ELF-1 (cell line): ENCODE measurements around the gene NCAPG2.

Experiments
- DNase-seq: peaks from one replicate; pipeline ENCODE4 v3.0.0-alpha.2; 2016; ENCODE audit warnings: low read depth, low spot score

Gene NCAPG2

DNA sequence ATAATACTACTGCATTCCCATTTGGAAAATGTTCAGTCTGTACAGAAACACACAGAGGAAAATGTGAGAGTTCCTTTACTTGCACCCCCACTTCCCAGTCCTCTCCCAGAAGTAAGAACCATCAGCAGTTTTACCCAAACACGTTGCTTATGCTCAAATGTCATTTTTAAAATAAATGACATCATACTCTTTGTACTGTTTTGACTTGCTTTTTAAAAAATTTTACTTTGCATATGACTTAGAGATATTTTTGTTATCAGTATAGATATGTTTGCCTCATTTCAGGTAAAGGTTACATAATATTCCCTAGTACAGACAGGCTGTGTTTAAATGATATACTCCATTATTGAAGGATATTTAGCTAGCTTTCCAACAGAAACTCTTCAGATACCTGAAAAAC, 103.5 kb downstream of the NCAPG2 start:
- DNase-seq = no peak

DNA sequence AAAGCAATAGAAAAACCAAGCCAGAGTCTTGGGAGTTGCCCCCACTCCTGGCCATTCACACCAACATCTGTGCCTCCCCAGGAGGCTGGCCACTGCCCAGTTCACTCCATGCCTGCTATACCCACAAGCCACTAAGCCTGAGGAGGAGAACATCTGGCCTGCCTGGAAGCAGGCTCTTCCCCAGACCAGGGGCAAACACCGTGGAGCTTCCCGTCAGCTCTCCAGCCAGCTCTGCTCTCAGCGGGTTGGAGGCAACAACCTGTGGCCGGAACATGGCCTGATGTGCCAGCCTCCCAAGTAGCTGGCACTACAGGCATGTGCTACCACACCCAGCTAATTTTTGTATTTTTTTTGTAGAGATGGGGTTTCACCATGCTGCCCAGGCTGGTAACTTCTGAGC, 107.9 kb downstream of the NCAPG2 start:
- no peak for DNase-seq

DNA sequence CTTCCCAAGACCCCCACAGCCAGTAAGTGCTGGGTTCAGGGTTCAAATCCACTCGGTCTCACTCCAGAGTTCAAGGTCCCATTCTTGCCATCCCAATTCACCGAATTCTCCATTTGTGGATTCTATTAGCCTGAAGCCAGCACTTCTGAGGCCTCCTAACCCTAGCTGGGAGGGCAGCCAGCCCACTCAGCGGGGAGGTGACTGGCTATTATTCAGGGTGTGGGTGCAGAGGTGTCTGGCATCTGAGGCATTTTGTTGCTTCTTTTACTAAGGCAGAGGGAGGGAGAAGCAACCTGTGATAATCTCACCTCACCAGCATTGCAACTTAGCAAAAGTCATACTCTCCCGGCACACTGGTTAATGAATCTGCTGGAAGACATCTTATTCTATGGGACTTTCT, 108.3 kb downstream of the NCAPG2 start:
- no peak for DNase-seq

DNA sequence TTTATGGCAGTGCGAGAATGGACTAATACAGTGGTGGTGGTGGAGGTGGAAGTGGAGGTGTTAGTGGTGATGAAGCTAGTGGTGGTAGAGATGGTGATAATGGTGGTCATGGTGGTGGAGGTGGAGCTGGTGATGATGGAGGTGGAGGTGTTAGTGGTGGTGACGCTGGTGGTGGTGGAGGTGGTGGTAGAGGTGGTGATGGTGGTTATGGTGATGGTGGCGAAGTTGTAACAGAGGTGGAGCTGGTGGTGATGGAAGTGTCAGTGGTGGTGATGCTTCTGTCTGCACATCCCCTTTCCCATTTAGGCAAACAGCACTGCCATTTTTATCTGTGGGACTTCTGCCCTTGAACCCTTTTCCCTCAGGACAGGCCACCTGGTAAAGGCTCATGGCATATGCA, 109.5 kb downstream of the NCAPG2 start:
- no peak for DNase-seq

DNA sequence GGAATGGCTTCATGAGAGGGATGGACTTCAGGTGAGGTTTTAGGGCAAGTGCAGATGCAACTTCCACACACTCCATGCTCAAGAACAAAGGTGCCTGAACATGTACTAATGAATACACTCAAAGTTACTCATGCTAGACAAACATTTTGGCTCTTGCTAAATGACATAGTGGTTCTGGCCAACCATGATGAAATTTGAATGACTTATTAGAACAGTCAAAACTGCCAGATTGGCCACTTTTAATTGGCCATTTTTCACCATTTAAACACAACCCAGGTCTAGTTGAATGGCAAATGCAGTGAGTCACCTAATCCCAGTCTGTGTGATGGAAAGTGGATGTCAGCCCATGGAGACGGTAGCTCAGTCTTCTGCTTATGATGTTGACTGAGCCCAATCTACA, 112.1 kb downstream of the NCAPG2 start:
- DNase-seq = no peak

DNA sequence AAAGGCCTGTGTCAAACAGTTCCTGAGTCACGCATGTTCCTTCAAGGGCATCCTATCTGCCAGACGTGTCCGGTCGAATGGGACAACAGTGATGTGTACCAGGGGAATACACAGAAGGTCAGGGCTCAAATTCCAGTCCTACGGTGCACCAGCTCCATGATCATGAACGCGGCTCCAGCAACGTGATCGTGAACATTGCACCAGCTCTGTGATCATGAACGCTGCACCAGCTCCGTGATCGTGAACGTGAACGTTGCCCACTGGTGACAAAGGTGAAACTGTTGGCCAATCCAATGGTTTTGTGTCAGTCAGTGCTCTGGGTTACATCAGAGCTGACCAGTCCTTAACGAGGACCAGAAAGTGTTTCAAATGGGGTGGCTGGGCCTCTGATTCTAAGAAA, 112.7 kb downstream of the NCAPG2 start:
- no peak for DNase-seq

DNA sequence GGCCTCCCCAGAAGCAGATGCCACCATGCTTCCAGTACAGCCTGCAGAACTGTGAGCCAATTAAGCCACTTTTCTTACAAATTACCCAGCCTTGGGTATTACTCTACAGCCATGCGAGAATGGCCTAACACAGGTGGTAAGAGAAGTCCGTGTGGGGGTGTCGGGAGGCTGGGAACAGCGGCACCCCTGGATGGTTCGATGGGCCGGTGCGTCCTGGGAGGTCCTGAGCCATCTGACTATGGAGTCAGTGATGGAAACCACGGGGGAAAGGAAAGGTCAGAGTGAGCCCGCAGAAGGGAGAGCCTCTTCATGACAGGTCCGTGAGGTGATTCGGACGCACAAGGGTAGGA, 114.4 kb downstream of the NCAPG2 start:
- DNase-seq = no peak

DNA sequence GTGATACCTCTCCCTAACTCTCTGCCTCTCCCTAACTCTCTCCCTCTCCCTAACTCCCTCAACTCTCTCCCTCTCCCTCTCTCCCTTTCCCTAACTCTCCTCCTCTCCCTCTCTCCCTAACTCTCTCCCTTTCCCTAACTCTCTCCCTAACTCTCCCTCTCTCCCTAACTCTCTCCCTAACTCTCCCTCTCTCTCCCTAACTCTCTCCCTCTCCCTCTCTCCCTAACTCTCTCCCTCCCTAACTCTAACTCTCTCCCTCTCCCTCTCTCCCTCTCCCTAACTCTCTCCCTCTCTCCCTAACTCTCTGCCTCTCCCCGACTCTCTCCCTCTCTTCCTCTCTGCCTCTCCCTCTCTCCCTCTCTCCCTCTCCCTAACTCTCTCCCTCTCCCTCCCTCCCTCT, 115.0 kb downstream of the NCAPG2 start:
- DNase-seq = no peak

DNA sequence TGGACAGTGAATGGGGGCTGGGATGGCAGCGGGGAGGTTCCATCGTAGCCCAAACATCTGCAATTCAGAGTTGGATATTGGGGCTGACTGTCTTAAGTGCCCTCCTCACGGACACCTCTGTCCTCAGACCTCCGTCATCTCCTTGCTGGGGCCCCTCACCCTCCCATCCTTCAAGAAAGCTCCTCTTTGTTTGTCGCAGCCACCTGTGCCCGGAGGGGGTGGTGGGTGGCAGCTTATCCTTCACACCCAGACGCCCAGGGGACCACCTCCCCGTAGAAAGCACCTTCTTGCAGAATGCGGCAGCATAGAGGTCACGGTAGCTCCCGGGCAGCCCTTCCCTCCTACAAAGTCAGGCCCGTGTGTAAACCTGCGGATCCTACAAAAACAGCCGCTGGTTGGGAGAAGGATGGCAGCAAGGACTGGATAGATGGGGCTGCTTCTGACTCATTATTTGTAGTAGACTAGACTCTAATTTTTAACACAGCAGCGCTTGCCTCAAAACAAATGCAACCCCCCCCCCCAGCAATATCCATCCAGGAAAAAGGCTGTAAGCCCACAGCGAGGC, 115.6 kb downstream of the NCAPG2 start:
- no peak for DNase-seq

DNA sequence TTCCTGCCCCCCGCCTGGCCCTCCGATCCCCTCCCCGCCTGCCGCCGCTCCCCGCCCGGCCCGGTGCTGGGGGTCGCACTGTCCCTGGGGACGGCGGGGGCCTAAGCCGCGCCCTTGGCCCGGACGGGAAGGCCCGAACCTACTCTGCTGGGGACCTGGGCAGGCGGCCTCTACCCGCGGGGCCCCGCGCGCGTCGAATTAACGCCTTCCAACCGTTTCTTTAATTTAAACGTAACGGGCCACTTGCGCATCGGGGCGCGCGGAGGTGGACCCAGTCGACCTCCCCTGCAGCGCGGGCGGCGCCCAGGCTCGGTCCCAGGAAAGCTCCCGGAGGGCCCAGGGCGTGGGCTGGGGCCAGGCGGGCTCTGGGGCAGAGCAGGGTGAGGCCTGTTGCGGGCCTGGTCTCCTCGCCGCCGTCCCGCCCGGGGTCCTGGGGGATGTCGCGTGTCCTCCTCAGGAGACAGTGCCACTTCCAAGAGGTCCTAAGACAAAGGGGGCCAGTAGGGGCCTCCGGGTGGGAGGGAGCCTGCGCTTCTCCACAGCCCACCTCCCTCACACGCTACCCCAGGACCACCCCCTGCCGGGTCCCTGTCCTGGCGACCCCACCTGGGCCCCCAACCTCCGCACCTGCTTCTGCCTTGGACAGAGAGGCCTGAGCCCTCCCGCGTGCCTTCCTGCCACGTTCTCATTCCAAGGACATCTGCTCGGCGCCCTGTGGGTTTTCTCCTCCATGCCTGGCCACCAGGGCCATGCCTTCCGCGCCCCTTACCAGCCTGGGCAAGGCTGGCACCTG, 116.3 kb downstream of the NCAPG2 start:
- DNase-seq = peak; percentile 32

DNA sequence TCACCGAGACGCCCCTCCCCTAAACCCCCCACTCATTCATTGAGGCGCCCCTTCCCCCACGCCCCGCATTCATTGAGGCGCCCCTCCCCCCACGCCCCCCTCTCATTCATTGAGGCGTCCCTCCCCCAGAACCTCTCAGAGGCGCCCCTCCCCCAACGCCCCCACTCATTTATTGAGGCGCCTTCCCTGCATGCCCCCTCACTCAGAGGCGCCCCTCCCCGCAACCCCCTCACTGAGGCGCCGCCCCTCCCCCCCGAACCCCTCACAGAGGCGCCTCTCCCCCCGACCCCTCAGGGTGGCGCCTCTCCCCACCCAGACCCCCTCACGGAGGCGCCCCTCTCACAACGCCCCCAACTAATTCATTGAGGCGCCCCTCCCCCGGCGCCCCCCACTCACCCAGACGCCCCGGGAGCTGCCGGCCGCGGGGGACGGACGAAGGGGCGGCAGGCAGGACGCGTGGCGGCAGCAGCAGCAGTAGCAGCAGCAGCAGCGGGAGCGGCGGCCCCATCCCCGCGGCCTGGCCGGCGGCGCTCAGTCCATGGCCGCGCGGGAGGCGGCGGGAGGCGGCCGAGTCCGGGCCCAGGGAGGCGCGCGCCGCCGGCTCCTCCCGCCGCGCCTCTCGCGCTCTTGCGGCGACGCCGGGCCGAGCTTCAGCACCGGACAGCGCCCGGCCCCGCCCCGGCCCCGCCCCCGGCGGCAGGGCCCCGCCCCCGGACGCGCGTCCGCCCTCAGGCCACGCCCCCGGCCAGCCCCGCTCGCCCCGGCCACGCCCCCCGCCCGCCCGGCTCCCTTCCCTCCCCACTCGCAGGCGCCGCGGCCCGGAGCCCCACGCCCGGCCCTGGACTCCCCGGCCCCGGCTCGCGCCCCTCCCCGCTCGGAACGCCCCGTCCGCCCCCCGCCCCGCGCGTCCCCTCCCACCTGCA, 117.2 kb downstream of the NCAPG2 start, which contains the start of gene PTPRN2:
Gene PTPRN2, minus strand, starts transcription at position 662 of the 923 bp plus-strand sequence.
- DNase-seq = peak; percentile 63

DNA sequence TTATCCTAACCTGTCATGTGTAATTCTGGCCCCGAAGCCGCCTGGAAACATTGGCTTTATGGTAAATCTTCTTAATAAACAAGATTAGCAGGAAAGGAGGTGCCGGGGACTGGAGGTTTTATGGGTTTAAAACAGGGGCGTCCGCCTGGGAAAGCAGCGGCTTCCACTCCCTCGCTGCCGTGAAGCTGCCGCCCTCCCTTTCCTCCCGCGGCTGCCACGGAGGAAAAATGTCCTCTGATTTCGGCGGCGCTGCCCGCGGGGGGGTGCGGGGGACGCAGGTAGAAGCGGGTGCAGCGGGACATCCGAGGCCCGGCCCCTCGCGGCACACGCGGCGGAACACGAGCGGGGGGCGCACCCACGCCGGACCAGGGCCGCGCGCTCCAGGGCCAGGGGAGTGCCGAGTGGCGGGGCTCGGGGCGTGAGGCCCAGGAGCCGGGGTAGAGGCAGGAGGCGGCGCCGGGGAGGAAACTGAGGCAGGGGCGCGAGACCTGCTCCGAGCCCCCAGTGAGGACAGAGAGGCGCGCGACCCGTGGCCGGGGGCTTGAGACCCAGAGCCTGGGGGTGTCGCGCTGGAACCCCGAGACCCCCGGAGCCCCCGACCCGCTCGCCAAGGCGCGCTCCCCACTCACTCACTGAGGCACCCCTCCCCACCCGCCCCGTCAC, 118.0 kb downstream of the NCAPG2 start:
- DNase-seq = no peak

DNA sequence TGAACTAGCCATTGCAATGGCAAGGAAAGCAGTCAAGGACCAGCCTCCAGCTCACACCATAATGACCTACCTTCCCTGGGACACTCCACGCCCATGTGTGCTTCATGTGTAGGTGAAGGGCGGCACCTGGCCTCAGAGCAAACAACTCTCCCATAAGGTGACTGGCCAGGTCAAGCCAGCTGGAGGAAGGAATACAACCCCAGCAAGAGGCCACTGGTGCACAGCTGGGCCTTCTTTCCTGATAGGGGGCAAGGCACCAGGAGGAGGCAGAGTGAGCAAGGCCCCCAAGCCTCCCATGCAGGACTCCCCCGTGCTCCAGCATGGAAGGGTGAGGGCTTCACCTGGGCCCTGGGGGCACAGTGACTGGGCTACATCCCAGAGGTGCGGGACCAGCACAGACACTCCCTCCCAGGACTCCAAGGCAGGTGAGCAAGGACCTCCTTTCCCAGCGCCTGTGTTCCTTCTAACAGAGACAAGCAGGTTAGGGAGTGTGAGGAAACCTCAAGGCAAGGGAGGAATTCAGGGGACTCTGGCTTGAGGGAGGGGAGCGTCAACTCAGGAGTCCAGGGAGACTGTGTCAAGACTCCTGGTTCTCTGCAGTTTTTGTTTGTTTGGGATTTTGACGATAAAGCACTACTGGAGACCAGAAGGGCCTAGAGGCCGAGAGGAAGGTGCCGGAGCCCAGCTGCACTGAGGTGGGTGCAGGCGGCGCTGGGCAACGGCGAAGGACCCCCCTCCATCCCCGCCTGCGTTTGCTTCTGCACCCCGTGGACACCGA, 118.7 kb downstream of the NCAPG2 start:
- DNase-seq = no peak

DNA sequence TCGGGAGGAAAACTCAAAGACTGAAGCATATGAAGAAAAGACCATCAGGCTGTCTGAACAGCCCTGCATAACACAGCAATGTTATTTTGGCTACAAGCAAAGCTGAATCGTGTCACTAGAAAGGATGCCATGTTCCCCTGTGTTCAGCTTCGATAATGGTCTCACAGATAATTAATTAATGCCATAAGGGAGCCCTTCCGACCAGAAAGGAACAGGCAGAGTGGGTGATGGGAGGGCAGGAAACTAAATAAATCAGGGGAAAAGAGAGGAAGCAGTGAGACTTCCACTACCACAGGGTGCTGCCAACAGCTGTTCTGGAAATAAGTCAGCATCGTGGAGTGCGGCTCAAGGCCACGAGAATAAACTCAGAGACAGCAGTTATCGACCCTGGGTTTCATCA, 120.2 kb downstream of the NCAPG2 start:
- DNase-seq = no peak

DNA sequence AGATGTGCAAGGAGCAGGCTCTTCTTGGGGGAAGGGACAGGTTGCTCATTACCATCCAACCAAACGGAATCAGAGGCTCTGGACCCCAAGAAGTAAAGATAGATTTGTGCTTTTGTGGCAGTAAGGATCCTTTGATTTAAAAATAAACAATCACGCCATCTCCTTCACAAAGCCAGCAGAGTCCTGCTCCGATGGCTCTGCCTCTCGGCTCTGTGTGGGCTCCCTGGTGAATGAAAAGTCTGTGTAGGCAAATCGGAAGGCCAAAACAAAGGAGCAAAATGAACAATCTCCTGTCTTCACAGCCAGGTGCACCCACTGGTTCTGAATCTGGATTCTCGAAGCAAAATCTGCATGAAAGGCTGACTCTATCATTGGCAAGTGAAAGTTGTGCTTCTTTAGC, 120.8 kb downstream of the NCAPG2 start:
- DNase-seq = no peak

DNA sequence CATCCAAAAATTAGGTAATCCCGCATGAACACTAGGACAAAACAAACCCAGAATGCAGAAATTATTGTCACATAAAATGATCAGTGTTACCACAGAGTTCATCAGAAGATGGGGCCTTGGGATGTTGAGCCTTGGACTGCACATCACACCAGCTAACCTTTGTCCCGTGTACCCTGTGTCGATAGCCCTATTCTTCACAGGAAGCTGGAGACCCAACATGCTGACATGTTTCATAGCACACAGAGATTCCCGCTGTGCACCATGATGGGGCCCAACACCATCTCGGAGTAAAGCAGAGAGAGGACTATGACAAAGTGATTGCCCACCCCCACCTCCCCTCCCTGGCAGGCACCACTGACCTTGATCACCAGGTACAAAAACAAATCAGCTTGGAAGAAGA, 121.5 kb downstream of the NCAPG2 start:
- no peak for DNase-seq

DNA sequence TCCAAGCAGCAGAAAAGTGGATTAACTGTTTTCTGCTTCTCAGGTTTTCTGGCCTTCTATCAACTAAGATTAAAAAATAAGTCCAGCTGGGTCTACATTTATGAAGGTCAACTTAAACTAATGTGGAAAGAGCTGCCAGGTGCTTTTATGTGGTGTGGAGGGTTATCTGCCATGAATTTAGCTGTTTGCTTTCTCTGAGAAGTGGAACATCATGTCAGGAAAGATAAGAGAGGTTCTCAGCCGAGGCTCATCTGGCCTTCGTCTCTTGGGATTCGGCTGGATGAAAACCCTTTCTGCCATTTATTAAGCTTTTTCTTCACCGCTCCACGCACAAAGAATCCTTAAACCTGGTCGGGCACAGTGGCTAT, 122.5 kb downstream of the NCAPG2 start:
- DNase-seq = no peak

DNA sequence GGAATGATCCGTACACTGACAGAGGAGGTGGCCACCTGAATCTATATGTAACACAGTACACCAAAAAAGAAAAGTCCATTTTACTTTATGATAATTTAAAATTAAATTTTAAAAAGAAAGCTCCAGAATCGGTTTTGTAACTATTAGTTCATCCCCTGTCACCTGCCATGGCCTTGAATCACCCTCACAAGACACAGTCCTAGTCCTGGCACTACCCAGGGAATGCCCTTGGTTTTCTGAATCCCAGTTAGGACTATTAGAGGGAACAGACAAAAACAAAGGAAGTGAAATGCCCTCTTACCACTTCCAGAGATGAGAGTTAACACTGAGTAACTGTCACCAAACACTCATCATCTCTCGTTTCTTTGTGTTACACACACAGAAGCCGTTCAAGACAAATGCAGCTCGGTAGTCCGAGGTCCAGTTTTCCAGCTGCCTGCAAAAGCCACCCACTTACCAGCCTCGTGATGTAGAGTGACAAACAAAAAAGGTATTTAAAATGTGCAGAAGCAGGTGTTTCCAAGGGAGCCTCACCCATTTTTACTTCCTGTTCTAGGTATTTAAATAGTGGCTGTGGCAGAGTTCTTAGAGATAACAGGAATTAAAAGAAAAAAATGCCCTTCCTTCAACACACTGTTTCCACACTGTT, 123.0 kb downstream of the NCAPG2 start:
- no peak for DNase-seq
